Spleen (tissue), 11 donors: Measurements from ENCODE around the gene EML6. TPM values are rescaled to one million over a fixed set of nuclear protein-coding genes. Genes with fewer than 3 reads are reported as not detected.

Source experiments
- DNase-seq: peaks from one replicate; pipeline ENCODE4 v3.0.0-alpha.2; 2020
- H3K27ac ChIP-seq, 8 donors: fragments of 200-600 bp; sonication (generic) in 7 of 8; 1 replicate in 4 of 8; 2 replicates in 4 of 8; pipeline versions ENCODE4 v1.5.0 to v1.8.0; 2016 to 2021; ENCODE audit warnings: inconsistent platforms in 4 of 8, mild to moderate bottlenecking in 4 of 8, moderate library complexity in 1 of 8
- H3K27me3 ChIP-seq, 7 donors: fragments of 200-600 bp; sonication (generic) in 6 of 7; replicated peaks in 1 of 7; 1 replicate in 4 of 7; 2 replicates in 3 of 7; pipeline versions ENCODE4 v1.5.0 to v1.8.0; 2016 to 2021; ENCODE audit warnings: inconsistent platforms in 3 of 7, mild to moderate bottlenecking in 1 of 7
- H3K36me3 ChIP-seq, 6 donors: fragments of 200-600 bp; sonication (generic) in 5 of 6; 1 replicate in 4 of 6; 2 replicates in 2 of 6; pipeline versions ENCODE4 v1.5.0 to v1.8.0; 2016 to 2021; ENCODE audit warnings: inconsistent platforms in 2 of 6
- H3K4me1 ChIP-seq, 6 donors: fragments of 200-600 bp; sonication (generic) in 5 of 6; 1 replicate in 3 of 6; 2 replicates in 3 of 6; pipeline versions ENCODE4 v1.5.0 to v1.8.0; 2016 to 2021; ENCODE audit warnings: inconsistent platforms in 3 of 6
- H3K4me3 ChIP-seq, 8 donors: fragments of 200-600 bp; sonication (generic) in 7 of 8; 1 replicate in 4 of 8; 2 replicates in 4 of 8; pipeline versions ENCODE4 v1.5.0 to v1.8.0; 2016 to 2021; ENCODE audit warnings: inconsistent platforms in 4 of 8, mild to moderate bottlenecking in 4 of 8, moderate library complexity in 2 of 8
- H3K9me3 ChIP-seq, 8 donors: fragments of 200-600 bp; sonication (generic) in 7 of 8; 1 replicate in 4 of 8; 2 replicates in 4 of 8; pipeline versions ENCODE4 v1.5.0 to v1.8.0; 2016 to 2021; ENCODE audit warnings: inconsistent platforms in 4 of 8
- CTCF ChIP-seq, 11 experiments: fragments of 200-600 bp in 7 of 11; fragments of 450-650 bp in 4 of 11; sonication (generic) in 4 of 11; IDR thresholded peaks in 8 of 11; conservative IDR thresholded peaks in 3 of 11; 1 replicate in 7 of 11; 2 replicates in 4 of 11; pipeline versions ENCODE4 v1.4.0 to v1.8.0; 2016 to 2021; ENCODE audit warnings: antibody characterized with exemption in 11 of 11, inconsistent platforms in 4 of 11, mild to moderate bottlenecking in 1 of 11
- POLR2A ChIP-seq, 3 donors: fragments of 450-650 bp; IDR thresholded peaks; one replicate each; pipeline ENCODE4 v1.5.1; 2017; ENCODE audit warnings: antibody characterized with exemption in 3 of 3, mild to moderate bottlenecking in 1 of 3
- POLR2AphosphoS5 ChIP-seq, 3 donors: sonication (generic); formaldehyde crosslinking; IDR thresholded peaks; one replicate each; pipeline ENCODE4 v1.5.1; 2017; ENCODE audit warnings: antibody characterized with exemption in 3 of 3
- WGBS, 5 donors: extraction: QIAGEN DNeasy Blood & Tissue Kit in 3 of 5; methylation state at CpG; one replicate each; pipeline versions ENCODE4 v1.1.5 to v1.1.7; 2013 to 2018; 5-methylcytosine and 5-hydroxymethylcytosine counted together
- intact Hi-C: fragments of 100-400 bp; cut with DNase I; formaldehyde crosslinking; loops from one replicate; pipeline ENCODE4 v1.15.0; 2023; ENCODE audit warnings: low total_unique reads
- polyA plus RNA-seq, 3 donors: library from polyadenylated mRNA; stranded (reverse); fragments of 200-250 nt; gene quantifications; one replicate each; pipeline ENCODE4 v1.2.1, GENCODE V29; 2013
- total RNA-seq, 7 donors: library from RNA; depleted of rRNA in 3 of 7; stranded (reverse); fragments of >200 nt in 3 of 7; fragmentation: NEBNext Ultra II Directional in 4 of 7; extraction: Animal tissue kit (Norgen Biotek cat#: 25700) in 4 of 7; gene quantifications; one replicate each; pipeline versions ENCODE4 v1.1.0 to v1.2.1, GENCODE V29; 2016 to 2021
- donor health status: healthy with polysubstance abuse.
- donor health status: DM: no; HTN: no; CAD: no; lungs with moderate emphysema.
- donor health status: DM: no; HTN: no; CAD: no.
- donor health status: Bipolar disorder and iron deficiency.
- donor health status: healthy.
- donor health status: DM: no; HTN: no; CAD: no.
- donor health status: DM: yes; HTN: yes; CAD: no.

Gene EML6
- total and polyA plus RNA-seq, 10 donors: 4.7 to 18.2 (median 7.6) TPM

- no peaks in the 10 kb centered on the region for H3K9me3 ChIP-seq
- no peak overlapping the region for H3K4me3 ChIP-seq
- TF ChIP-seq POLR2A (IDR thresholded peaks at IDR 0.05) (no peak), CTCF (IDR thresholded peaks at IDR 0.05 in 8 of 11, conservative IDR thresholded peaks at IDR 0.05 in 3 of 11) (no peak), POLR2AphosphoS5 (IDR thresholded peaks at IDR 0.05) (no peak)
- intact Hi-C loops: no loop called here
- no peaks in the 10 kb centered on the region for H3K4me1 ChIP-seq
- no peaks in the 10 kb centered on the region for H3K27me3 ChIP-seq
- H3K27ac ChIP-seq: no peak overlapping the region
- no peak for DNase-seq
- no peaks in the 10 kb centered on the region for H3K36me3 ChIP-seq
- 73 to 93% (median 88%) methylated on average over 2 of the region's 2 CpGs for WGBS, 5 donors
These were observed 165.6 kb downstream of the EML6 start for GRCh38 chr2:54889053-54889452.

- H3K4me1 ChIP-seq: no peaks in the 10 kb centered on the region
- WGBS, 5 donors: 67 to 91% (median 84%) methylated on average over 4 of the region's 4 CpGs
- H3K4me3 ChIP-seq: no peak overlapping the region
- TF ChIP-seq CTCF (IDR thresholded peaks at IDR 0.05 in 8 of 11, conservative IDR thresholded peaks at IDR 0.05 in 3 of 11): no peak
- no peak for TF ChIP-seq POLR2AphosphoS5 (IDR thresholded peaks at IDR 0.05)
- no peak for TF ChIP-seq POLR2A (IDR thresholded peaks at IDR 0.05)
- no peak overlapping the region for H3K27ac ChIP-seq
- H3K9me3 ChIP-seq: peaks cover 0 to 13% (median 8%) of the 10 kb centered on the region in 8 donors
- H3K36me3 ChIP-seq: peaks cover 0 to 13% (median 0%) of the 10 kb centered on the region in 6 donors
- no peaks in the 10 kb centered on the region for H3K27me3 ChIP-seq
- intact Hi-C loops: no loop called here
- DNase-seq: no peak
These were observed 168.4 kb downstream of the EML6 start for GRCh38 chr2:54891909-54892308.

GRCh38 chr2:54894467-54894866 is 171.0 kb downstream of the EML6 start:
- H3K9me3 ChIP-seq: peaks cover 0 to 13% (median 8%) of the 10 kb centered on the region in 8 donors
- no peak overlapping the region for H3K27ac ChIP-seq
- DNase-seq: no peak
- no peak for TF ChIP-seq CTCF (IDR thresholded peaks at IDR 0.05 in 8 of 11, conservative IDR thresholded peaks at IDR 0.05 in 3 of 11)
- no peak for TF ChIP-seq POLR2A (IDR thresholded peaks at IDR 0.05)
- TF ChIP-seq POLR2AphosphoS5 (IDR thresholded peaks at IDR 0.05): no peak
- no peak overlapping the region for H3K4me3 ChIP-seq
- no peaks in the 10 kb centered on the region for H3K27me3 ChIP-seq
- intact Hi-C loops: no loop called here
- H3K36me3 ChIP-seq: peaks cover 0 to 13% (median 0%) of the 10 kb centered on the region in 6 donors
- no peaks in the 10 kb centered on the region for H3K4me1 ChIP-seq
- 72 to 94% (median 85%) methylated on average over 3 of the region's 3 CpGs for WGBS, 5 donors

GRCh38 chr2:54895730-54896129 is 172.3 kb downstream of the EML6 start:
- TF ChIP-seq POLR2AphosphoS5 (IDR thresholded peaks at IDR 0.05) (no peak), POLR2A (IDR thresholded peaks at IDR 0.05) (no peak), CTCF (IDR thresholded peaks at IDR 0.05 in 8 of 11, conservative IDR thresholded peaks at IDR 0.05 in 3 of 11) (no peak)
- intact Hi-C loops: loop anchor here (5.0 kb wide), 1 partner anchor 272 kb away; no protein-coding TSS in a partner anchor
- peaks cover 0 to 13% (median 8%) of the 10 kb centered on the region in 8 donors for H3K9me3 ChIP-seq
- no peak overlapping the region for H3K27ac ChIP-seq
- 50 to 90% (median 70%) methylated on average over 1 of the region's 1 CpG for WGBS, 5 donors
- no peaks in the 10 kb centered on the region for H3K4me1 ChIP-seq
- DNase-seq: no peak
- H3K4me3 ChIP-seq: no peak overlapping the region
- no peaks in the 10 kb centered on the region for H3K27me3 ChIP-seq
- peaks cover 0 to 13% (median 0%) of the 10 kb centered on the region in 6 donors for H3K36me3 ChIP-seq
